Endothelial cell of coronary artery (primary cell): ENCODE measurements around the gene PSAT1. TPM values are rescaled to one million over a fixed set of nuclear protein-coding genes. Genes with fewer than 3 reads are reported as not detected.

Source experiments
- total RNA-seq: library from RNA; depleted of rRNA; stranded (reverse); fragments of >200 nt; gene quantifications from 2 replicates; pipeline ENCODE4 v1.2.3, GENCODE V29; 2014

Gene PSAT1
- 16.4 and 68.9 TPM in 2 replicates for total RNA-seq

GRCh38 chr9:78296893-78297671, at the start of gene PSAT1:
Gene PSAT1 (plus strand): TSS chr9:78297125. CDS start chr9:78297211, 86 bp downstream.

Other genes with a start within 250 kb of the PSAT1 start
- gene CEP78, start 61.0 kb upstream of the PSAT1 start, total RNA-seq = 17.5 and 19.0 TPM in 2 replicates